HepG2 (cell line): ENCODE results near the gene MCMBP. TPM values are rescaled to one million over a fixed set of nuclear protein-coding genes. Genes with fewer than 3 reads are reported as not detected.

Experiments
- CENPBD1 ChIP-seq: sonication (generic); formaldehyde crosslinking; IDR thresholded peaks from 2 replicates; pipeline ENCODE4 v1.8.0; 2022; ENCODE audit warnings: missing genetic modification reagents, low read depth, mild to moderate bottlenecking, borderline replicate concordance
- HOXA5 ChIP-seq: sonication (generic); formaldehyde crosslinking; IDR thresholded peaks from 2 replicates; pipeline ENCODE4 v1.4.0; 2020; ENCODE audit warnings: missing genetic modification reagents
- KDM3A ChIP-seq: IDR thresholded peaks from 2 replicates; pipeline ENCODE4 v1.6.1; 2018; ENCODE audit warnings: low read depth, missing compliant biosample characterization
- MAZ ChIP-seq, 2 experiments: sonication (generic) in 1 of 2; formaldehyde crosslinking in 1 of 2; IDR thresholded peaks; 2 replicates each; pipeline versions ENCODE4 v1.5.0 to v1.6.1; 2012 to 2020; ENCODE audit warnings: low read depth in 2 of 2, mild to moderate bottlenecking in 2 of 2, borderline replicate concordance in 1 of 2, improper control_type of control experiment in 1 of 2, low read length in 1 of 2, missing genetic modification reagents in 1 of 2, moderate library complexity in 1 of 2
- NRL ChIP-seq: sonication (generic); formaldehyde crosslinking; IDR thresholded peaks from 2 replicates; pipeline ENCODE4 v1.5.0; 2020; ENCODE audit warnings: missing genetic modification reagents, mild to moderate bottlenecking, moderate library complexity, borderline replicate concordance
- RBM22 ChIP-seq: fragments of 200-400 bp; formaldehyde crosslinking; optimal IDR thresholded peaks from 2 replicates; pipeline ENCODE3; 2017; ENCODE audit warnings: mild to moderate bottlenecking, low read length, moderate library complexity
- RFX5 ChIP-seq: IDR thresholded peaks from 2 replicates; pipeline ENCODE4 v1.6.1; 2011; ENCODE audit warnings: low read depth, low read length, improper control_type of control experiment
- SAP130 ChIP-seq: IDR thresholded peaks from 2 replicates; pipeline ENCODE4 v1.6.1; 2016; ENCODE audit warnings: low read depth
- SMAD3 ChIP-seq: sonication (generic); formaldehyde crosslinking; IDR thresholded peaks from 2 replicates; pipeline ENCODE4 v1.4.0; 2020; ENCODE audit warnings: missing genetic modification reagents
- SRSF9 ChIP-seq: fragments of 200-400 bp; formaldehyde crosslinking; IDR thresholded peaks from 2 replicates; pipeline ENCODE4 v1.6.1; 2018; ENCODE audit warnings: borderline replicate concordance, mild to moderate bottlenecking, low read depth, low read length; ENCODE audit not compliant: insufficient read depth, poor library complexity, severe bottlenecking
- TBX2 ChIP-seq: sonication (generic); formaldehyde crosslinking; IDR thresholded peaks from 2 replicates; pipeline ENCODE4 v1.5.0; 2020; ENCODE audit warnings: missing genetic modification reagents, mild to moderate bottlenecking, borderline replicate concordance
- ZMYM4 ChIP-seq: sonication (generic); formaldehyde crosslinking; IDR thresholded peaks from 2 replicates; pipeline ENCODE4 v1.8.1; 2023; ENCODE audit warnings: mild to moderate bottlenecking, missing genetic modification reagents
- ZNF121 ChIP-seq: sonication (generic); formaldehyde crosslinking; IDR thresholded peaks from 2 replicates; pipeline ENCODE4 v1.5.0; 2020; ENCODE audit warnings: mild to moderate bottlenecking, missing genetic modification reagents
- ZNF280D ChIP-seq: sonication (generic); formaldehyde crosslinking; IDR thresholded peaks from 2 replicates; pipeline ENCODE4 v1.5.1; 2020; ENCODE audit warnings: mild to moderate bottlenecking, missing genetic modification reagents
- ZNF281 ChIP-seq: sonication (generic); formaldehyde crosslinking; IDR thresholded peaks from 2 replicates; pipeline ENCODE4 v1.4.0; 2020; ENCODE audit warnings: missing genetic modification reagents, borderline replicate concordance
- ZNF362 ChIP-seq: sonication (generic); formaldehyde crosslinking; IDR thresholded peaks from 2 replicates; pipeline ENCODE4 v1.4.0; 2020; ENCODE audit warnings: missing genetic modification reagents, mild to moderate bottlenecking, borderline replicate concordance
- ZNF619 ChIP-seq: sonication (generic); formaldehyde crosslinking; IDR thresholded peaks from 2 replicates; pipeline ENCODE4 v1.4.0; 2020; ENCODE audit warnings: mild to moderate bottlenecking, missing genetic modification reagents
- ZNF761 ChIP-seq: sonication (generic); formaldehyde crosslinking; conservative IDR thresholded peaks from 2 replicates; pipeline ENCODE4 v1.4.0; 2020; ENCODE audit warnings: mild to moderate bottlenecking, missing genetic modification reagents
- ZNF790 ChIP-seq: sonication (generic); formaldehyde crosslinking; IDR thresholded peaks from 2 replicates; pipeline ENCODE4 v1.8.0; 2022; ENCODE audit warnings: missing genetic modification reagents, mild to moderate bottlenecking, borderline replicate concordance
- polyA plus RNA-seq, 8 experiments: library from polyadenylated mRNA; depleted of rRNA in 3 of 8; stranded (reverse) in 7 of 8; unstranded in 1 of 8; fragments of >200 nt; fragmentation: Illumina TruSeq in 4 of 8; extraction: Trizol in 4 of 8; gene quantifications; 2 replicates each; pipeline versions ENCODE4 v1.2.1 to v1.2.3, GENCODE V29; 2011 to 2016; ENCODE audit warnings: low read depth in 4 of 8, missing spikeins in 1 of 8, mixed read lengths in 1 of 8; ENCODE audit not compliant: insufficient read depth in 1 of 8
- total RNA-seq, 5 experiments: library from RNA; depleted of rRNA; stranded (reverse); fragments of >200 nt; fragmentation: Illumina TruSeq; extraction: Trizol; gene quantifications; 2 replicates each; pipeline ENCODE4 v1.2.3, GENCODE V29; 2016; ENCODE audit warnings: low read depth in 1 of 5

MCMBP gene
- total and polyA plus RNA-seq, 2 of the 13 experiments (the other 11 are each of a cell fraction or from before 2014, with no cell fraction given): 35.7 to 62.4 TPM

- TF ChIP-seq ZNF362 (CRISPR knock-in tag) (0 out of 2 replicates have a peak, but pooled peaks have one; percentile 47), RFX5 (peak; percentile 64; the same call in 1 of the 2 replicates), MAZ (IDR thresholded peaks at IDR 0.05; ENCODE audit: borderline replicate concordance, low read depth, low read length) (no peak; the same call in 1 of the 2 replicates), MAZ (CRISPR knock-in tag; IDR thresholded peaks at IDR 0.05; ENCODE audit: low read depth) (peak; percentile 76), SRSF9 (no peak), ZNF619 (CRISPR knock-in tag) (peak; percentile 58; the same call in 1 of the 2 replicates), SAP130 (CRISPR knock-in tag) (peak; percentile 71), CENPBD1 (CRISPR knock-in tag) (peak; percentile 33; the same call in 1 of the 2 replicates), TBX2 (CRISPR knock-in tag) (peak; percentile 37; the same call in 1 of the 2 replicates), ZNF280D (CRISPR knock-in tag) (no peak), ZNF761 (CRISPR knock-in tag) (peak; percentile 74; the same call in 1 of the 2 replicates), ZMYM4 (CRISPR knock-in tag) (peak; percentile 61), ZNF790 (CRISPR knock-in tag) (peak; percentile 54; the same call in 1 of the 2 replicates), ZNF121 (no peak), ZNF281 (CRISPR knock-in tag) (peak; percentile 64), SMAD3 (CRISPR knock-in tag) (peak; percentile 57; the same call in 1 of the 2 replicates), KDM3A (CRISPR knock-in tag) (no peak), RBM22 (peak; percentile 19), HOXA5 (no peak), NRL (CRISPR knock-in tag) (peak; percentile 35; the same call in 1 of the 2 replicates)
These were observed 428 bp upstream of the MCMBP start (continued) for GRCh38 chr10:119872860-119873681.
